K562 (cell line): ENCODE data around the gene FUBP3. TPM values are rescaled to one million over a fixed set of nuclear protein-coding genes. Genes with fewer than 3 reads are reported as not detected.

Source experiments
- ATAC-seq: fragments of 200-7000 bp; cut with Tn5 transposase; 3 replicates; pipeline ENCODE4 v1.9.1; 2020; ENCODE audit warnings: moderate library complexity
- BruUV-seq: library from RNA; stranded (reverse); fragments of 400-500 nt; replicated peaks from 2 replicates; lab custom pipeline; 2021; lab: Mats Ljungman, UMichigan
- CTCF ChIA-PET: fragments of 300-600 bp; formaldehyde crosslinking; extraction: SDS; loops from one replicate; lab custom pipeline; 2021; ENCODE audit warnings: low intra/inter-chr PET ratio; lab: Yijun Ruan, JAX
- POLR2A ChIA-PET: fragments of 300-600, 350-650 bp; sonication (Branson Sonifier 250); formaldehyde crosslinking; extraction: SDS; loops from one replicate; lab custom pipeline; 2021; ENCODE audit warnings: antibody characterized with exemption, inconsistent platforms; lab: Yijun Ruan, JAX
- DNase-seq, 4 experiments: peaks; one replicate each; pipeline versions ENCODE4 v3.0.0 to v3.0.0-alpha.2; 2011 to 2018; ENCODE audit warnings: low spot score in 3 of 4, mixed read lengths in 3 of 4; ENCODE audit errors: extremely low read depth in 1 of 4
- FAIRE-seq: peaks from 2 replicates; lab custom pipeline; 2011; peaks lifted over from hg19 to GRCh38; lab: Jason Lieb, UNC
- H2AFZ ChIP-seq: 2 replicates; pipeline ENCODE4 v1.6.0; 2011; ENCODE audit warnings: low read depth, low read length, control low read depth, inconsistent platforms
- H3K27ac ChIP-seq: fragments of 200-600 bp; 3 replicates; pipeline ENCODE4 v1.8.0; 2011; ENCODE audit warnings: low read depth, mild to moderate bottlenecking, control low read depth, inconsistent platforms, low read length, moderate library complexity, mixed read lengths; ENCODE audit errors: extremely low read depth
- H3K27me3 ChIP-seq, 2 experiments: fragments of 300-600 bp in 1 of 2; 2 replicates in 1 of 2; 3 replicates in 1 of 2; pipeline versions ENCODE4 v1.6.0 to v1.8.0; 2011; ENCODE audit warnings: inconsistent platforms in 2 of 2, low read length in 2 of 2, mild to moderate bottlenecking in 1 of 2, mixed read lengths in 1 of 2, moderate library complexity in 1 of 2; ENCODE audit not compliant: control insufficient read depth in 2 of 2, insufficient read depth in 2 of 2
- H3K36me3 ChIP-seq: fragments of 300-600 bp; 3 replicates; pipeline ENCODE4 v1.8.0; 2011; ENCODE audit warnings: mild to moderate bottlenecking, low read length, inconsistent platforms; ENCODE audit not compliant: control insufficient read depth, insufficient read depth
- H3K4me1 ChIP-seq, 2 experiments: fragments of 200-600 bp in 1 of 2; replicated peaks in 1 of 2; 2 replicates in 1 of 2; 3 replicates in 1 of 2; pipeline versions ENCODE4 v1.5.1 to v1.8.0; 2011; ENCODE audit warnings: inconsistent platforms in 2 of 2, low read length in 2 of 2, mild to moderate bottlenecking in 1 of 2, mixed read lengths in 1 of 2, moderate library complexity in 1 of 2; ENCODE audit not compliant: control insufficient read depth in 2 of 2, insufficient read depth in 2 of 2
- H3K4me2 ChIP-seq: 2 replicates; pipeline ENCODE4 v1.6.1; 2011; ENCODE audit warnings: low read length, control low read depth, inconsistent platforms, mixed read lengths; ENCODE audit not compliant: insufficient read depth
- H3K4me3 ChIP-seq: fragments of 200-600 bp; sonication (generic), shearing (Covaris generic); 2 replicates; pipeline ENCODE4 v1.5.1; 2016; ENCODE audit warnings: control low read depth, inconsistent platforms
- H3K79me2 ChIP-seq: fragments of 200-600 bp; 3 replicates; pipeline ENCODE4 v1.8.0; 2011; ENCODE audit warnings: low read length, inconsistent platforms; ENCODE audit not compliant: control insufficient read depth, insufficient read depth
- H3K9ac ChIP-seq, 2 experiments: 2 replicates each; pipeline versions ENCODE4 v1.6.0 to v1.6.1; 2011; ENCODE audit warnings: low read depth in 2 of 2, low read length in 2 of 2, control low read depth in 1 of 2, inconsistent platforms in 1 of 2, mild to moderate bottlenecking in 1 of 2, mixed read lengths in 1 of 2; ENCODE audit not compliant: insufficient read depth in 1 of 2
- H3K9me1 ChIP-seq: one replicate; pipeline ENCODE4 v1.6.0; 2011; ENCODE audit warnings: inconsistent platforms, mild to moderate bottlenecking, low read length, moderate library complexity; ENCODE audit not compliant: control insufficient read depth, insufficient read depth
- H3K9me3 ChIP-seq: replicated peaks from 2 replicates; pipeline ENCODE4 v1.5.1; 2011; ENCODE audit warnings: low read depth, low read length, inconsistent platforms; ENCODE audit not compliant: control insufficient read depth, insufficient read depth
- H4K20me1 ChIP-seq: replicated peaks from 2 replicates; pipeline ENCODE4 v1.6.1; 2011; ENCODE audit warnings: low read length, inconsistent platforms, mixed read lengths; ENCODE audit not compliant: control insufficient read depth, insufficient read depth
- ELK1 ChIP-seq: sonication (generic); formaldehyde crosslinking; IDR thresholded peaks from 2 replicates; pipeline ENCODE4 v1.8.1; 2022; ENCODE audit warnings: missing genetic modification reagents
- ESRRB ChIP-seq: fragments of 250-450 bp; sonication (Bioruptor Pico); IDR thresholded peaks from 2 replicates; pipeline ENCODE4 v1.5.0; 2020; ENCODE audit warnings: mild to moderate bottlenecking, moderate library complexity, borderline replicate concordance
- EZH2 ChIP-seq: IDR thresholded peaks from 2 replicates; pipeline ENCODE4 v1.6.1; 2012; ENCODE audit warnings: low read depth, mild to moderate bottlenecking, inconsistent platforms, low read length, borderline replicate concordance
- JUN ChIP-seq, 2 experiments: sonication (generic) in 1 of 2; formaldehyde crosslinking in 1 of 2; IDR thresholded peaks; 2 replicates each; pipeline versions ENCODE4 v1.6.1 to v1.8.0; 2012 to 2022; ENCODE audit warnings: borderline replicate concordance in 2 of 2, mild to moderate bottlenecking in 2 of 2, improper control_type of control experiment in 1 of 2, low read depth in 1 of 2, low read length in 1 of 2, missing genetic modification reagents in 1 of 2
- KDM5B ChIP-seq: fragments of 200-600 bp; sonication (generic); IDR thresholded peaks from 2 replicates; pipeline ENCODE4 v1.6.1; 2012; ENCODE audit warnings: low read depth, mild to moderate bottlenecking, moderate library complexity, low read length, control low read depth, inconsistent platforms; ENCODE audit not compliant: insufficient replicate concordance
- MTF1 ChIP-seq: fragments of 250-450 bp; sonication (Bioruptor Pico); IDR thresholded peaks from 2 replicates; pipeline ENCODE4 v1.9.0; 2021; ENCODE audit warnings: moderate library complexity, mild to moderate bottlenecking, inconsistent platforms, borderline replicate concordance
- PHF8 ChIP-seq: fragments of 200-600 bp; sonication (generic); IDR thresholded peaks from 2 replicates; pipeline ENCODE4 v1.6.1; 2012; ENCODE audit warnings: mixed run types, mild to moderate bottlenecking, inconsistent platforms, low read length, moderate library complexity, borderline replicate concordance
- TAL1 ChIP-seq: fragments of 450-650 bp; IDR thresholded peaks from 2 replicates; pipeline ENCODE4 v1.6.1; 2016; ENCODE audit warnings: mild to moderate bottlenecking
- ZFP1 ChIP-seq: fragments of 450-650 bp; formaldehyde crosslinking; IDR thresholded peaks from 2 replicates; pipeline ENCODE4 v1.4.0; 2020; ENCODE audit warnings: mild to moderate bottlenecking, mixed read lengths
- ZKSCAN3 ChIP-seq: fragments of 250-450 bp; sonication (Bioruptor Pico); IDR thresholded peaks from 2 replicates; pipeline ENCODE4 v1.4.0; 2020
- ZNF407 ChIP-seq: fragments of 450-650 bp; IDR thresholded peaks from 2 replicates; pipeline ENCODE4 v1.6.1; 2016; ENCODE audit warnings: low read depth
- WGBS: fragments of 100-300 bp; shearing (Covaris generic); methylation state at CpG from one replicate; pipeline ENCODE4 v1.1.6; 2016; ENCODE audit warnings: low coverage, mixed read lengths; ENCODE audit not compliant: insufficient coverage; ENCODE audit errors: missing lambda C conversion rate; 5-methylcytosine and 5-hydroxymethylcytosine counted together
- in situ Hi-C: fragments of 300-500 bp; cut with MboI; formaldehyde crosslinking; loops from 4 replicates; pipeline ENCODE4 v1.15.0; 2018; ENCODE audit warnings: inconsistent platforms, mixed read lengths
- intact Hi-C: fragments of 100-400 bp; cut with micrococcal nuclease; formaldehyde crosslinking; loops from 2 replicates; pipeline ENCODE4 v1.14.2; 2022
- polyA plus RNA-seq, 8 experiments: library from polyadenylated mRNA; depleted of rRNA in 4 of 8; stranded (reverse) in 5 of 8; unstranded in 3 of 8; fragments of >200 nt; fragmentation: Nextera tagmentation in 2 of 8; fragmentation: Illumina TruSeq in 1 of 8; extraction: Ambion mirVana in 2 of 8; extraction: Trizol in 1 of 8; gene quantifications; 2 replicates each; pipeline versions ENCODE4 v1.2.1 to v1.2.3, GENCODE V29; 2011 to 2014; ENCODE audit warnings: inconsistent platforms in 1 of 8, missing spikeins in 1 of 8
- total RNA-seq, 7 experiments: library from RNA; depleted of rRNA in 6 of 7; stranded (reverse); fragments of >200 nt in 6 of 7; fragmentation: Illumina TruSeq in 2 of 7; extraction: Trizol in 2 of 7; gene quantifications; 2 replicates each; pipeline versions ENCODE4 v1.2.1 to v1.2.3, GENCODE V29; 2011 to 2021; ENCODE audit warnings: low replicate concordance in 1 of 7

Gene FUBP3
- total and polyA plus RNA-seq, 9 of the 15 experiments (the other 6 are each of a cell fraction or from before 2014, with no cell fraction given), result 3.0 to 64.0 (median 48.1) TPM

- ATAC-seq, result no peak
- no peaks in the 10 kb centered on the region for H3K79me2 ChIP-seq
- in situ Hi-C loops, result no loop called here
- no peak for FAIRE-seq
- ChIA-PET POLR2A (no interaction called here), CTCF (no interaction called here)
- H3K9me3 ChIP-seq, result no peaks in the 10 kb centered on the region
- no peak overlapping the region for H3K4me2 ChIP-seq
- H3K27ac ChIP-seq, result no peak overlapping the region
- peaks cover 93% of the 10 kb centered on the region; the same call in 2 of the 3 replicates for H3K36me3 ChIP-seq
- no peaks in the 10 kb centered on the region for H3K9me1 ChIP-seq
- no peak overlapping the region for H3K4me3 ChIP-seq
- no peaks in the 10 kb centered on the region; the same call in 1 of the 2 replicates for H4K20me1 ChIP-seq
- H3K27me3 ChIP-seq, result no peaks in the 10 kb centered on the region
- no peaks in the 10 kb centered on the region for H3K4me1 ChIP-seq
- H3K9ac ChIP-seq, result no peak overlapping the region; a peak in 1 of 4 replicates
- intact Hi-C loops, result no loop called here
- 94% methylated on average over 19 of the region's 22 CpGs for WGBS
- DNase-seq, result no peak
- BruUV-seq, result no TSS peak
- H2AFZ ChIP-seq, result no peak overlapping the region
- TF ChIP-seq ESRRB, result no peak
- no peak for TF ChIP-seq EZH2
- TF ChIP-seq MTF1 (CRISPR knock-in tag), result no peak
- no peak for TF ChIP-seq ELK1 (CRISPR knock-in tag)
- no peak for TF ChIP-seq TAL1
- no peak for TF ChIP-seq ZFP1
- TF ChIP-seq PHF8, result no peak
- TF ChIP-seq KDM5B, result no peak
- TF ChIP-seq ZKSCAN3 (CRISPR knock-in tag), result no peak
- TF ChIP-seq JUN (IDR thresholded peaks at IDR 0.05; ENCODE audit: borderline replicate concordance, low read depth, low read length), result no peak
- no peak for TF ChIP-seq JUN (CRISPR knock-in tag; IDR thresholded peaks at IDR 0.05; ENCODE audit: borderline replicate concordance)
- no peak for TF ChIP-seq ZNF407
Observed at GRCh38 chr9:130631331-130632080, 52.1 kb downstream of the FUBP3 start.
